ENCODE results near the gene SPOCK1. TPM values are rescaled to one million over a fixed set of nuclear protein-coding genes. Genes with fewer than 3 reads are reported as not detected.

Gene SPOCK1
- total RNA-seq, 1 donor from 2014 or later, result not detected

DNA sequence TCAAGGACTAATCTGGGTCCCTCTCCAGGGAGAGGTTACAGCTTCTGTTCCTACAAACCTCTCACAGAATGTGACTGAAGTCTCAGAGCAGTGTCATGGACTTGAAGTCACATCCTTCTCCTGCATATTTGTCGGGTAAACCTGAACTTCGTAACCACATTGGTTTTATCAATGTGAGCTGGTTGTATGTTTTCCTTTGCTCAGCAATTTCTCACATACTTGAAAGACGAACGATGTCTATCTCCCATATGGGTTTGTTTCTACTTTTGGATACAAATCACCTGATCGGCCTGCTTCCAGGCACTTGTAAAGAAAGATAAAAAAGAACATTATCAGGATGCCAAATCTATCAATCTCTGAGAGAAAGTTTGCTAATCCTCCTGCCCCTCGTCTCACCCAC lies 411.0 kb downstream of the SPOCK1 start:
- intact Hi-C loops (cut with micrococcal nuclease), result no loop called here
- Mint-ChIP-seq H3K9me3 (no peaks in the 10 kb centered on the region), H3K27me3 (no peaks in the 10 kb centered on the region), H3K36me3 (ENCODE audit: low read depth) (no peaks in the 10 kb centered on the region), H3K27ac (no peak overlapping the region), H3K4me3 (no peak overlapping the region), H3K4me1 (no peaks in the 10 kb centered on the region)
- DNase-seq, result no peak

DNA sequence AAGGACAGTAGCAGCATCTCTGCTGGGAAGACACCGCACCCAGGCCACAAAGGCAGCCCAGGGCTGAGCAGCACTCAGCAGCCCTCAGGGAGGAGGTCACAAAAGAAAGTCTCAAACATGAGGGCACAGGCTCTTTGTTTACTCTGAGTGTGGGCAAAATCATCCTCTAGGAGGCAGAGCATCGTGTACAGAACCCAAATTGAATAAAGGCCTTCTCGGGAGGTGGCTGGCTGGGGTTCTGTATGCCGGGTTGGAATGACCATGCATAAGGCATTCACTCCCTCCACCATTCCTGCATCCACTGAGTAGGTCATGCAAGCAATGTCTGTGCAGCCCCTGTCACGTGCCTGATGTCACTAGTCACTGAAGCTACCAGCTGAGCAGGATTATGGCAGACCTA lies 412.8 kb downstream of the SPOCK1 start:
- Mint-ChIP-seq H3K36me3 (ENCODE audit: low read depth) (no peaks in the 10 kb centered on the region), H3K4me1 (no peaks in the 10 kb centered on the region), H3K27me3 (no peaks in the 10 kb centered on the region), H3K27ac (no peak overlapping the region), H3K9me3 (no peaks in the 10 kb centered on the region), H3K4me3 (no peak overlapping the region)
- intact Hi-C loops (cut with micrococcal nuclease), result no loop called here
- DNase-seq, result no peak

DNA sequence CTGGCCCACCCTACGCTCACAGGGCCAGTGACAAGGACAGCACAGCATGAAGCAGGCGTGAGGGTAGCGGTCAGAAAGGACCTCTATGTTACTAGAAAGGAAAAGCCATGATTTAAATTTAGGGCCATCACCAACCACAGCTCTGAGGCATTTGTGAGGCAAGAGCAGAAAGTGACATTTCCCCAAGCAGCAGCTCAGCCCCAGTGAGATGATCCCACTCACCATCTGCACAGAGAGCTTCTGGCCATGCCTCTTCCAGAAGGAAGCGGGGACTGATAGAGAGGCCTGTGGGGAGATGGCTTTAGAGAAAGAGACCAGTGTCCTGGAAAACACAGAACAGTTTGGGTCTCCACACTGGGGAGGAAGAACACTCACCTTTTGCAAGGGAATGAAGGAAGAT lies 413.9 kb downstream of the SPOCK1 start:
- Mint-ChIP-seq H3K36me3 (ENCODE audit: low read depth) (no peaks in the 10 kb centered on the region), H3K4me3 (no peak overlapping the region), H3K27ac (no peak overlapping the region), H3K4me1 (no peaks in the 10 kb centered on the region), H3K27me3 (no peaks in the 10 kb centered on the region), H3K9me3 (no peaks in the 10 kb centered on the region)
- intact Hi-C loops (cut with micrococcal nuclease), result no loop called here
- DNase-seq, result no peak

DNA sequence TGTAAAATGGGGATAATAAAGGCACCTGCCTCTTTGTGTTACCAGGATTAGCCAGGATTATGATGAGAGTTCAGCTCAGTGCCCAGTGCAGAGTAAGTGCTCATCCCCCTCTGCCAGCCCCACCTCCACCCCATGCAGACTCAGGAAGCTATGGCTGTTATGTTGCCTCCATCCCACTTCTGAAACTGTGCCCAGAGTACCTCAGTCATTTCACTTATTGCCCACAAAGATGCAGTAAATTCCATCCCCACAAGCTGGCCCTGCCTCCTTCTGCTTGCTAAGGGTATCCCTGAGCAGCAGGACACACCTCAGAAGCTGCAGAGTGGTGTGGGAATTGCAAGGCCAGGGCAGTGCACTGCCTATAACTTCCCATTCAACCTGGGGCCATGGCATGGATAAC lies 415.1 kb downstream of the SPOCK1 start:
- Mint-ChIP-seq H3K4me1 (no peaks in the 10 kb centered on the region), H3K9me3 (no peaks in the 10 kb centered on the region), H3K4me3 (no peak overlapping the region), H3K36me3 (ENCODE audit: low read depth) (no peaks in the 10 kb centered on the region), H3K27me3 (no peaks in the 10 kb centered on the region), H3K27ac (no peak overlapping the region)
- intact Hi-C loops (cut with micrococcal nuclease), result no loop called here
- DNase-seq, result no peak

DNA sequence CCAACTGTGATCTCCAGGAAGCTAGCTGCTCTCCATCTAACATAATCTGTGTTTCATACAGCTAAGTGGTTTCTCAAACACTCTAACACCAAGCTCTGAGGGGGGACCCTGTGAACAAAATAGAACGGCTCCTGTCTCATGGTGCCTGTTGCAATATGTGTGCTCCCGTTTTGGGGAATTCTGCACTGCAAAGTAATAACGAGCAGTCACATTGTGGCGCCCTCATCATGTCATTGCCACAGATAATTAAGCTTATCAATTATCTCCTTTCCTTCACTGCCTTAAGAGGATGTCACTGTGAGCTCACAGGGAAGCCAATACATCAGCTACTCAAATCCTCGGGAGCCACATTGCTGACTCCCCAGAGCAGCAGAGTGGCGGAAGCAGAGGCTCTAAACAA lies 416.2 kb downstream of the SPOCK1 start:
- Mint-ChIP-seq H3K27ac (no peak overlapping the region), H3K9me3 (no peaks in the 10 kb centered on the region), H3K4me1 (no peaks in the 10 kb centered on the region), H3K4me3 (no peak overlapping the region), H3K36me3 (ENCODE audit: low read depth) (no peaks in the 10 kb centered on the region), H3K27me3 (no peaks in the 10 kb centered on the region)
- intact Hi-C loops (cut with micrococcal nuclease), result no loop called here
- DNase-seq, result no peak

DNA sequence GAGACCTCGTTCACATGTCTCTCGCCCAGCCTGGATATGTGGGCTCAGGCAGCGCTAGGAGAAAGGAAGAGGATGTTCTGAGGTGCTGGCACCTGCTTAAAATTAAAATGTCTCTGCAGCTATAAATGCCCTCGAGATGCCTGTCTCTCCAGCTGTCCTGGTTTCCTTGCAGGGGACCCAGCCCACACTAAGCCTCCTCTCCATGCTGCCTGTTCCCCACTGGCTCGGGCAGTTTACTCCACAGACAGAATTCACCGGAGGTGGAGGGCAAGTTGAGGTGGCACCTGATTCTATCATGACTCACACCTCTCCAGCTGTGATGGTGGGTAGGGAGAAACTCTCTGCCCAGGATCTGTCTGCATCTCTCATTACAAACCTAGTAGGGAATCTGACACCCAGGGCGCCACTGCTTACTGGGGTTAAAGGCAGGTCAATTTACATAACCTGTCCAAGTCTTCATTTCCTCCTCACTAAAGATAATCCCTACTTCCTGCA lies 420.9 kb downstream of the SPOCK1 start:
- H3K27me3 Mint-ChIP-seq, result no peaks in the 10 kb centered on the region
- no peaks in the 10 kb centered on the region for H3K4me1 Mint-ChIP-seq
- DNase-seq, result no peak
- intact Hi-C loops (cut with micrococcal nuclease), result no loop called here
- no peaks in the 10 kb centered on the region for H3K9me3 Mint-ChIP-seq
- no peak overlapping the region for H3K4me3 Mint-ChIP-seq
- no peak overlapping the region for H3K27ac Mint-ChIP-seq
- no peaks in the 10 kb centered on the region for H3K36me3 Mint-ChIP-seq (ENCODE audit: low read depth)

DNA sequence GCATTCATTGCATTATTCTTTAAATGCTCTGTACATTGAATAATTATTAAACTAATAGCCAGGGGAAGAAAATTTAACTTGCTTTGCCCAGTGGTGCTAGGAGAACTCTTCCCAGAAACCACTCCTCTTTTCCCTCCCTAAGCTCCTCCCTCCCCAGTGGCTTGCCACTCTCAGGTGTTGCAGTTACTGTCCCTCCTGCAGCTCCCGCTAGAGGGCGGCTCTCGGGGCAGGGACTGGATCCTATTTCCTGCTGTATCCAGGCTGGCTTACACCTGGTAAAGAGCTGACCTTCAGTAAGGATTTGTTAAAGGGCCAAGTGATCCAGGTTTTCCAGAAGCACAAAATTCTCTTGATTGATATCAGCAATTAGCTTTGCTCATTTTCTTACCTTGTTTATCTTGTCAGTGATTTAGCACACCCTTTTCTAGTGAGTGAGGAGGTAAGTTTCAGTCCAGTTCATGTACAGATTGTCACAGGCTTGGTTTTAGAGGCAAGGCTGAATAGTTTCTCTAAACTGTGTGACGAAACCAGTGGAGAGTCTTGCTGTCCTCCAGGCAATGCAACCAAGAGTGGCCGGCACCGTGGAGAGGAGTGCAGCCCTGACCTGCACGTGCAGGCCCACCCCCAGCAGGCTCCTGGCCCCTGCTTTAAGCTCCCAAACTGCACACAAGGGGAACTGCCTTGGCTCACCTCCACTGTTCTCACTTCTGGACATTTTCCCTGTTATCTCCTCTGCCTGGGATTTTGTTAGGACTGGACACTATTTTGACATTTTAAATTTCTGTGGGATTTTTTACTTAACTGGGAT lies 423.8 kb downstream of the SPOCK1 start:
- Mint-ChIP-seq H3K27me3 (peaks cover 3% of the 10 kb centered on the region), H3K36me3 (ENCODE audit: low read depth) (no peaks in the 10 kb centered on the region), H3K27ac (no peak overlapping the region), H3K4me3 (no peak overlapping the region), H3K9me3 (no peaks in the 10 kb centered on the region), H3K4me1 (no peaks in the 10 kb centered on the region)
- DNase-seq, result peak; percentile 67
- intact Hi-C loops (cut with micrococcal nuclease), result no loop called here

DNA sequence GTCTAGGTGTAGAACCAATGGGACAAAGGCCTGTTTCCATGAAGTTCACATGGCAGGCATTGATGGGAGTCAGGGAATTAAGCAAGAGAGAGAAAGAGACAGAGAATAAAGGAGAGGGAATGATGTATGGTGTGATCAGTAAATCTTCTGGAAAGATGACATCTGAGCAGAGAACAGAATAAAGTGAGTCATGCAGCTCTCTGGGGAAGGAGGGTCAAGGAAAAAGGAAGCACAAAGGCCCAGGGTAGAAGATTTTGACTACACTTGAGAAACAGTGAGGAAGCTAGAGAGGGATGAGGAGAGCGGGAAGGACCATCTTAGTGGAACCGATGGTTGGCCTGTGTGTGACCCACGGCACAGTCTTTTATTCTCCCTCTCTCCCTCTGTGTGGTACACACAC lies 425.9 kb downstream of the SPOCK1 start:
- no peaks in the 10 kb centered on the region for H3K9me3 Mint-ChIP-seq
- H3K4me1 Mint-ChIP-seq, result no peaks in the 10 kb centered on the region
- no peak for DNase-seq
- no peak overlapping the region for H3K27ac Mint-ChIP-seq
- no peak overlapping the region for H3K4me3 Mint-ChIP-seq
- H3K36me3 Mint-ChIP-seq (ENCODE audit: low read depth), result no peaks in the 10 kb centered on the region
- peaks cover 3% of the 10 kb centered on the region for H3K27me3 Mint-ChIP-seq
- intact Hi-C loops (cut with micrococcal nuclease), result no loop called here

DNA sequence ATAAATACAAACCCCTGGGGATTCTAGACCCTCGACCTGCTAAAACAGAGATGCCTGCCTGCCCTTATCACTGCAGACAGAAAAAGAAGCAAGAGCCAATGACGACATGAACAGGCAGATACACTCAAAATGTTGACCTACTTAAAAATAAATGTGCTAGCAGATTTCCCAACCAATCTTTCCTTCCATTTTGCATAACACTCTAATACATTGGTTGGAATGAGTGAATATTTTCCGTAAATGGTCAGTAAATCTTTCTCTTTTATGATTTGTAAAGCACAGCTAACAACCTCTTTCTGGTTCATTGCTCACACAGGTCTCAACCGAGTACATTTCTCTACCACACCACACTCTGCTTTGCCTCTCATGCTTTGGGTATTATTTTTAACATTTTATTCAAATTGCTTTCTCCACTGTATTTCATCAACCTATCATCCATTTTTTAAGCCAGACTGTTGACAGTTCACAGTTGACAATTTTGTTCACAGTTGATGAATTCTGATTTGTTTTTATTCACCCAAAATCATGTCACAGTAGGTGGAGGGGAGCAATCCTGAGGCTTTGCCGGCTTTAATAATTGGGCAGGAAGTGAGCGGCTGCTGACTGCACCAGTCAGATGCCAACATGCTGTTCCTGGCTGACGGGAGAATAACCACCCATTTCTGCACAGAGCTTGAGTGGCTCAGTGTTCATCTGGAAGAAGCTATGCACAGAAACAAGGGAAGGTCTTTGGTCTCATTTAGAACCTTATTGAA lies 426.6 kb downstream of the SPOCK1 start:
- Mint-ChIP-seq H3K27ac (no peak overlapping the region), H3K4me3 (no peak overlapping the region), H3K9me3 (no peaks in the 10 kb centered on the region), H3K4me1 (no peaks in the 10 kb centered on the region), H3K27me3 (peaks cover 3% of the 10 kb centered on the region), H3K36me3 (ENCODE audit: low read depth) (no peaks in the 10 kb centered on the region)
- intact Hi-C loops (cut with micrococcal nuclease), result no loop called here
- DNase-seq, result no peak

DNA sequence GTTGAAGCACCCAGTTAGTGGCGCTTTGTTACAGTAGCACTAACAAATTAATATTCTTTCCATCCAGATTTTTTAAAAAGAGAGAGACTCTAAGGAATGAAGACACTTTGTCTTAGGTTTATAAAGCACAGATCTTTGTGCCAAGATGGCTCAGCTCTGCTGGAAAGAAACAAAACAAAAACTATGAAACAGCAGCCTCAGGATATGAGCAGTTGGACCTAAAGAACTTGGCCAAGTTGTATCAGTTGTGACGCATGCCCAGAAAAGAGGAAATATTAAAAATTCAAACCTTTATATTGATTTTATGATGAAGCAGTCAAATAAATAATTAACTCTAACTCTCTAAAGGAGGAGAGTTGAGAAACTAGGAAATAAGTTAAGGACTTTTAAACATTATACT lies 427.2 kb downstream of the SPOCK1 start:
- no peak for DNase-seq
- H3K36me3 Mint-ChIP-seq (ENCODE audit: low read depth), result no peaks in the 10 kb centered on the region
- intact Hi-C loops (cut with micrococcal nuclease), result no loop called here
- H3K27ac Mint-ChIP-seq, result no peak overlapping the region
- no peaks in the 10 kb centered on the region for H3K4me1 Mint-ChIP-seq
- H3K27me3 Mint-ChIP-seq, result peaks cover 3% of the 10 kb centered on the region
- H3K9me3 Mint-ChIP-seq, result no peaks in the 10 kb centered on the region
- H3K4me3 Mint-ChIP-seq, result no peak overlapping the region

DNA sequence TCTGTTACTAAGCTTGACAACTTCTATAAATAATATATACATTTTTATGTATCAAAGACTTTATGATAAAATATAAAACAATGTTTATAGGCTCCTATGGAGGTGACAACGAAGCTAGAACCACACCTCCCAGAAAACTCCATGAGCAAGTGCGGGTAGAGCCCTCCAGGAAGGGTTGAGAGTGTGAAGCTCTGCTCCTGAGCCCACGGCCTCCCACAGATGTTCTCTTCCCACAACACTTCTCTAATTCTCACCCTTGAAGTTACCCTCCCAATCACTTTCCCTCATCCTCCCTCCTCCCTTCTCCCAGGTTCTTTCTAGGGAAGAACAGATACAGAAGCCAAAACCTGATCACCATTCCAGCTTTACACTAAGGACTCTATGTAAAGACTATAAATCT lies 427.6 kb downstream of the SPOCK1 start:
- H3K36me3 Mint-ChIP-seq (ENCODE audit: low read depth), result no peaks in the 10 kb centered on the region
- H3K27ac Mint-ChIP-seq, result no peak overlapping the region
- H3K4me1 Mint-ChIP-seq, result no peaks in the 10 kb centered on the region
- no peak overlapping the region for H3K4me3 Mint-ChIP-seq
- H3K9me3 Mint-ChIP-seq, result no peaks in the 10 kb centered on the region
- peaks cover 3% of the 10 kb centered on the region for H3K27me3 Mint-ChIP-seq
- intact Hi-C loops (cut with micrococcal nuclease), result no loop called here
- DNase-seq, result no peak

DNA sequence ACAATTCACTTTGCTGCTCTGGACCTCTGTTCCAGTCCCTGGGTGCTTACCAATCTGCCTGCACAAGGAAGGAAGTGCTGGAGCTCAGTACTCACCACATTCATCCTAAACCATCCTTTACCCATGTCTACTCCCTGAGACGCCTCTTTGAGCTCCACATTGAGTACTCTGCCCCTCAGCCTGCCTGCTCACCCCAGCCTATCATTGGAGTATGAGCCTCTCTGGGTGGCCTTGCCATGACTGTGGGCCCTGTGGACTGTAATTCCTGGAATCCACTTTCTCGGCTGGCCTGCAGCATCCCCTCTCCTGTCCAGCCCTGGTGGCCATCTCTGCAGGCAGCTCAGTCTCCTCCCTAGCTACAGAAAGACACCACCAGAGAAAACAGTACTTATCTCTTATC lies 428.6 kb downstream of the SPOCK1 start:
- Mint-ChIP-seq H3K9me3 (no peaks in the 10 kb centered on the region), H3K27ac (no peak overlapping the region), H3K27me3 (peaks cover 3% of the 10 kb centered on the region), H3K36me3 (ENCODE audit: low read depth) (no peaks in the 10 kb centered on the region), H3K4me3 (no peak overlapping the region), H3K4me1 (no peaks in the 10 kb centered on the region)
- intact Hi-C loops (cut with micrococcal nuclease), result no loop called here
- DNase-seq, result no peak

DNA sequence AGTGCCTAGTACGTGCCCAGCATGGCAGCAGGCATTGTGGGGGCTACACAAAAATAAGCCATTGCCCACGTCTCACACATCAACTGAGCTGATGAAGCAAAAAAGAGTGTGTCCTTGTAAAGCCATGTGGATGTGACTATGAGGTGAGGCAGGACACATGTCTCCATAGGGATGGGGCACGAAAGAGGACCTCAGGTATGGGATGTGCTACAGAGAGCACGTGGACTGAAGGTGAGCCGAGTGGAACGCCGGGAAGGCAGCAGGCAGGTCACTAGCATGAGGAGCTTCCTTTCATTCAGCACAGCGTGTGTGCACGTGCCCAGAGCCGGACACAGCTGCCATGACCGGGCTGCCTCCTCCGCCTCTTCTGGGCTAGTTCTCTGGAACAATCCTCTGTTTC lies 429.8 kb downstream of the SPOCK1 start:
- no peaks in the 10 kb centered on the region for H3K4me1 Mint-ChIP-seq
- H3K9me3 Mint-ChIP-seq, result no peaks in the 10 kb centered on the region
- H3K36me3 Mint-ChIP-seq (ENCODE audit: low read depth), result no peaks in the 10 kb centered on the region
- H3K27ac Mint-ChIP-seq, result no peak overlapping the region
- intact Hi-C loops (cut with micrococcal nuclease), result no loop called here
- no peak for DNase-seq
- H3K4me3 Mint-ChIP-seq, result no peak overlapping the region
- peaks cover 3% of the 10 kb centered on the region for H3K27me3 Mint-ChIP-seq

DNA sequence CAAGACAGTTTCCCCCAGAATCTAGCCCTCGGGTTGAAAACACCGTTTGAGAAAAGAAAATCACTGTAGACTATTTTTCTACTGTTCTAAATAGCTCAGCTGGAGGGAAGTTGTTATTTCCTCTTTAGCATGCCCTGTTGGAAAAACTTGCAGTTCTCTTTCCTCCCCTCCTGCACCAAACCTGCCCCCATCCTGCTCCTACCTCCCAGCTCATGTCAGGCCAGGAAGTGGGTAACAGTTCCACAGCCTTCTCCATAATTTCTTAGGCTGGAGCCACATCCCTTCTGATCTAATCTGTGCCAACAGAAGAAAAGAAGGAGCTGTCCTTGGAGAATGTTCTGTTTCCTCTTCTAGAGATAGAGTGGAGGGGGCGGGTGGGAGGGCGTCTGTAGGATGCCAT lies 437.7 kb downstream of the SPOCK1 start:
- no peak for DNase-seq
- intact Hi-C loops (cut with micrococcal nuclease), result no loop called here
- Mint-ChIP-seq H3K9me3 (no peaks in the 10 kb centered on the region), H3K4me1 (no peaks in the 10 kb centered on the region), H3K36me3 (ENCODE audit: low read depth) (no peaks in the 10 kb centered on the region), H3K4me3 (no peak overlapping the region), H3K27me3 (peaks cover 3% of the 10 kb centered on the region), H3K27ac (no peak overlapping the region)

All from activated CD4-positive, alpha-beta T cell treated with anti-CD3 and anti-CD28 coated beads, Interleukin-2, amount 10 ng/mL, durations not matched to agents 24 days and 14 days (primary cell).